Lower lobe of right lung (tissue), 2 donors: Measurements from ENCODE around the gene LGALS14. TPM values are rescaled to one million over a fixed set of nuclear protein-coding genes. Genes with fewer than 3 reads are reported as not detected.
"Not testable (repeated sequence)": the region's sequence is repeated elsewhere in the genome, so short reads cannot be mapped to it uniquely, and the experiment has no call there.

ENCODE experiments used
- ATAC-seq, 2 donors: fragments of 200-7000 bp; cut with Tn5 transposase; one replicate each; pipeline ENCODE4 v1.9.1; 2020 to 2022; ENCODE audit warnings: mild to moderate bottlenecking in 2 of 2, moderate library complexity in 2 of 2
- DNase-seq: peaks from one replicate; pipeline ENCODE4 v3.0.0-alpha.2; 2020
- H3K27ac ChIP-seq: fragments of 200-600 bp; one replicate; pipeline ENCODE4 v1.8.0; 2022
- H3K27me3 ChIP-seq: fragments of 200-600 bp; one replicate; pipeline ENCODE4 v1.8.0; 2022; ENCODE audit warnings: low read depth
- H3K36me3 ChIP-seq: fragments of 200-600 bp; one replicate; pipeline ENCODE4 v1.8.0; 2022; ENCODE audit warnings: mild to moderate bottlenecking
- H3K4me1 ChIP-seq: fragments of 200-600 bp; one replicate; pipeline ENCODE4 v1.8.0; 2022
- H3K4me3 ChIP-seq: fragments of 200-600 bp; one replicate; pipeline ENCODE4 v1.8.0; 2022; ENCODE audit warnings: mild to moderate bottlenecking
- H3K9me3 ChIP-seq: fragments of 200-600 bp; one replicate; pipeline ENCODE4 v1.8.0; 2022
- intact Hi-C: fragments of 100-400 bp; cut with DNase I; formaldehyde crosslinking; loops from one replicate; pipeline ENCODE4 v1.11.0; 2022
- total RNA-seq: library from RNA; stranded (reverse); fragmentation: NEBNext Ultra II Directional; extraction: Animal tissue kit (Norgen Biotek cat#: 25700); gene quantifications from one replicate; pipeline ENCODE4 v1.2.1, GENCODE V29; 2021
- TF ChIP-seq, protein P1 (sequence below): fragments of 200-600 bp; IDR thresholded peaks from one replicate; pipeline ENCODE4 v1.8.0; 2022; ENCODE audit warnings: antibody characterized with exemption, mild to moderate bottlenecking
- donor health status: DM: no; HTN: yes; CAD: no; lungs with severe emphysema.

Gene LGALS14
- total RNA-seq, 1 donor from 2014 or later = not detected

DNA sequence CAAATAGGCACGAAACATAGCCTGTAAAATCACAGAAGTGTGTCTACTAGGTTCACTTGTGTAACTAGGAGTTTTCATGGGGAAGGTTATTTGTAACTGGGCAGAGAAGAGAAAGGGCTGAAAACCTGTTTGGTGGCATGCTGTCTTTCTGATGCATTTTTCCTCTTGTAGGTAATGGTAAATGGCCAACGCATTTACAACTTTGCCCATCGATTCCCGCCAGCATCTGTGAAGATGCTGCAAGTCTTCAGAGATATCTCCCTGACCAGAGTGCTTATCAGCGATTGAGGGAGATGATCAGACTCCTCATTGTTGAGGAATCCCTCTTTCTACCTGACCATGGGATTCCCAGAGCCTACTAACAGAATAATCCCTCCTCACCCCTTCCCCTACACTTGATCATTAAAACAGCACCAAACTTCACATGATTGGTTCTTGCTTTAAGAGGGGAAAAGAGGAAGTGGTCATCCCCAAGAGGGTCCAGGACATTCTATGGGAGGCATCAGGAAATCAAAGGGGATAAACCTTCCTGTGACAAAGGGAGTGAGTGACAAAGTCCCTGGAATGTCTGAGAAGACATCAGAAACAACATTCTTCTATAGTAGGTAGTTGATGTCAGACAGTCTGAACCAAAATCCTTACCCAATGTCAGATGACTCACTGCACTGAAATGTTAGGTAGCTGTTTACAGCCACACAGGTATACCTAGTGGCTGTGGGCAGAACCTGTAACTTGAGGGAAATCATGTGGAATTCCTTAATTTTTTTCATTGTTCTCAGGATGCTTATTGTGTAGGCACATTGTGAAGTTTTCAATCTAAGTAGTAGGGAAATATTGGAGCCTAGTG is 5.0 kb downstream of the LGALS14 start:
- no peaks in the 10 kb centered on the region for H3K9me3 ChIP-seq
- no peak overlapping the region for H3K27ac ChIP-seq
- no peaks in the 10 kb centered on the region for H3K27me3 ChIP-seq
- TF ChIP-seq, protein P1, sequence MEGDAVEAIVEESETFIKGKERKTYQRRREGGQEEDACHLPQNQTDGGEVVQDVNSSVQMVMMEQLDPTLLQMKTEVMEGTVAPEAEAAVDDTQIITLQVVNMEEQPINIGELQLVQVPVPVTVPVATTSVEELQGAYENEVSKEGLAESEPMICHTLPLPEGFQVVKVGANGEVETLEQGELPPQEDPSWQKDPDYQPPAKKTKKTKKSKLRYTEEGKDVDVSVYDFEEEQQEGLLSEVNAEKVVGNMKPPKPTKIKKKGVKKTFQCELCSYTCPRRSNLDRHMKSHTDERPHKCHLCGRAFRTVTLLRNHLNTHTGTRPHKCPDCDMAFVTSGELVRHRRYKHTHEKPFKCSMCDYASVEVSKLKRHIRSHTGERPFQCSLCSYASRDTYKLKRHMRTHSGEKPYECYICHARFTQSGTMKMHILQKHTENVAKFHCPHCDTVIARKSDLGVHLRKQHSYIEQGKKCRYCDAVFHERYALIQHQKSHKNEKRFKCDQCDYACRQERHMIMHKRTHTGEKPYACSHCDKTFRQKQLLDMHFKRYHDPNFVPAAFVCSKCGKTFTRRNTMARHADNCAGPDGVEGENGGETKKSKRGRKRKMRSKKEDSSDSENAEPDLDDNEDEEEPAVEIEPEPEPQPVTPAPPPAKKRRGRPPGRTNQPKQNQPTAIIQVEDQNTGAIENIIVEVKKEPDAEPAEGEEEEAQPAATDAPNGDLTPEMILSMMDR = no peak
- no peaks in the 10 kb centered on the region for H3K4me1 ChIP-seq
- intact Hi-C loops = no loop called here
- H3K4me3 ChIP-seq = no peak overlapping the region
- ATAC-seq = no peak
- no peak for DNase-seq
- no peaks in the 10 kb centered on the region for H3K36me3 ChIP-seq

DNA sequence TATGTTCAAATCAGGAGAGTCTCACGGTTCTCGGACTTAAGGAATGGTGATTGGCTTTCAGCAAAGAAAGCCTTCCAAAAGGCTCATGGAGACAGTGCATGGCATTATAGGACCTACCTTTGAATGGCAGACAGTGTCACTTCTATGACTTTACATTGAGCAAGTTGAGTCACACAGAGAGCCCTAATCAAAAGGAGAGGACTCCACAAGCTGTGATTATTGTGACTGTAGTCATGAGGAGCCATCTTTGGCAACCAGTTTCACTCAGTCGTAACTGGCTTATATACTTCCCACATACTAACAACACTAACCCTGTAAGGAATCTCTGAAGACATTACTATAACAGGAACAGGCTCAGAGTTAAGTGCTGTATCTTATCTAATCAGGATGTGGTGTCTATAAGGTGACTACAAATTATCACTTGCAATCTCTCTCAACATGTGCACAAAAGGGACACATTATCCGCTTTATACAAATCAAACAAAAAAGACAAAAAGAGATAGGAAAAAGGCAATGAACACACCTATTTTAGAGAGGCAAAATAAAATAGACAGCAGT is 6.1 kb downstream of the LGALS14 start:
- no peak for DNase-seq
- intact Hi-C loops = no loop called here
- no peaks in the 10 kb centered on the region for H3K27me3 ChIP-seq
- no peaks in the 10 kb centered on the region for H3K36me3 ChIP-seq
- TF ChIP-seq, protein P1 = no peak
- H3K4me1 ChIP-seq = no peaks in the 10 kb centered on the region
- H3K4me3 ChIP-seq = no peak overlapping the region
- no peaks in the 10 kb centered on the region for H3K9me3 ChIP-seq
- no peak overlapping the region for H3K27ac ChIP-seq
- no peak for ATAC-seq

DNA sequence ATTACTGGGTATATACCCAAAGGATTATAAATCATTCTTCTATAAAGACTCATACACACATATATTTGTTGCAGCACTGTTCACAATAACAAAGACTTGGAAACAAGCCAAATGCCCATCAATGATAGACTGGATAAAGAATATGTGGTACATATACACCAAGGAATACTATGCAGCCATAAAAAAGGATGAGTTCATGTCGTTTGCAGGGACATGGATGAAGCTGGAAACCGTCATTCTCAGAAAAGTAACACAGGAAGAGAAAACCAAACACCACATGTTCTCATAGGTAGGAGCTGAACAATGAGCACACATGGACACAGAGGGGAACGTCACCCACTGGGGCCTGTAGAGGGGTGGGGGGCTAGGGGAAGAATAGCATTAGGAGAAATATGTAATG is 15.9 kb downstream of the LGALS14 start:
- H3K27ac ChIP-seq, H3K4me1 ChIP-seq, DNase-seq, intact Hi-C loops, ATAC-seq, H3K36me3 ChIP-seq, H3K4me3 ChIP-seq, H3K9me3 ChIP-seq: not testable (repeated sequence)
- H3K27me3 ChIP-seq = peaks cover 20% of the 10 kb centered on the region

DNA sequence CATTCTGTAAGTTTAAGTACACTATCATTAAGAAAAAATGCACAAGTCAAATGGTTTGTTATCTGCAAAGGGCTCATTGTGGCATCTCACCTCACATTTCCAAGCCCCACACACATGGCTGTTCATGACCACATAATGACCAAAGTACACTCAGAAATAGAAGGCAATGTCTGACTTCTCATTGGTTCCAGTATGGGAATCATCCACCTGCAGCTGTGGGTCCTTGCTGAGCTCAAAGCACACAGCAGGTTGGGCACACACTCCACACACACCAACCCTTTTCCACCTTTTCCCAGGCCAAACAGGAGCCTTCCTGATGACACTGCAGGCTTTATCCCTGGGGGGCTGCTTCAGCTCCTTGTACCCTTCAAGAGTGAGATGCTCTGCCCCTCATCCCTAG is 21.7 kb downstream of the LGALS14 start:
- DNase-seq (no peak), ATAC-seq (no peak)
- no peaks in the 10 kb centered on the region for H3K36me3 ChIP-seq
- no peak overlapping the region for H3K4me3 ChIP-seq
- H3K4me1 ChIP-seq = no peaks in the 10 kb centered on the region
- H3K27ac ChIP-seq = no peak overlapping the region
- H3K27me3 ChIP-seq = peaks cover 3% of the 10 kb centered on the region
- TF ChIP-seq, protein P1 = no peak
- intact Hi-C loops = no loop called here
- no peaks in the 10 kb centered on the region for H3K9me3 ChIP-seq

DNA sequence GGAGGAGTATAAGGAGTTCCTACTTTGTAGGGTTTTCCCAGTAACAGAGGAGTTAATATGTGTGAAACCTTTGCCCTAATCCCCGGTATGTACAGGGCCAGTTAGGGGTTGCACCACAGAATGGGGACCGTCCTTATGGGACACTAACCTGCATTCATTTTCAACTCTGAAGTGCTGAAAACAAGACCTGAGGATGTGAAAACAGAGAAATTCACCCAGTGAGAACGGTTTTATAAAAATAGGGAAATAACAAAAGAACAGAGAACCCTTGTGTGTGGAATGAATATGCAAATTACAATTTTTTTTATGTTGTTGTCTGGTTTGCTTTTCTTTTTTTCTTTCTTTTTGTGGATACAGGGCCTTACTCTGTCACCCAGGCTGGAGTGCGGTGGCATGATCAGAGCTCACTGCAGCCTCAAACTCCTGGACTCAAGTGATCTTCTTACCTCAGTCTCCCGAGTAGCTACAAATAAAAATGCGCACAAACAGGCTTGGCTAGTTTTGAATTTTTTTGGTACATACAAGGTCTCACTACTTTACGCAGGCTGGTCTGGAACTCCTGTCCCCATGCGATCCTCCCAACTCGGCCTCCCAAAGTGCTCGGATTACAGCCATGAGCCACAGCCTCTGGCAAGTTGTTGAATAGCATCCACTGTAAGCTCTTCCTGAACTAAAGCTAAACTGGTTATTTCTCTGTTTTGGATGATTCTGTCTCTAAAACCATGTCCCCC is 23.0 kb downstream of the LGALS14 start:
- Histone ChIP-seq H3K4me1 (no peaks in the 10 kb centered on the region), H3K36me3 (no peaks in the 10 kb centered on the region), H3K27ac (no peak overlapping the region), H3K27me3 (peaks cover 3% of the 10 kb centered on the region), H3K9me3 (no peaks in the 10 kb centered on the region), H3K4me3 (no peak overlapping the region)
- intact Hi-C loops = no loop called here
- TF ChIP-seq, protein P1 = no peak
- no peak for DNase-seq
- ATAC-seq = no peak

DNA sequence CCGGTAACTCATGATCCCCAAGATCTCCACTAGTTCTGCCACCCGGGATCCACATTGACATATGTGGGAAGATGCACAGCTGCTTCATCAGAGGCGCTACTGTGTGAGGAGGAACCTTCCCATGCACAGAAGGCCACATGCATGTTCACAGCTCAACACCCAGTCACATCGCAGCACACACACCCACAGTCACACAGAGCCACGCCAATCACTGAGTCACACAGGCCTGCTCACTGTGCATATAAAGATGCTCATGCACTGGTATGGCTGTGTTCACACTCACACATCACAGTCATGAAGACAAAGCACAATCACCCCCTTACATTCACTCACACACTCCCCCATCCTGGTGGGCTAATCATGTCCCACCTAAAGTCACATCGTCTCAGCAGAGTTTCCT is 23.8 kb downstream of the LGALS14 start:
- no peak for DNase-seq
- Histone ChIP-seq H3K27me3 (no peaks in the 10 kb centered on the region), H3K4me3 (no peak overlapping the region), H3K4me1 (no peaks in the 10 kb centered on the region), H3K27ac (no peak overlapping the region), H3K9me3 (no peaks in the 10 kb centered on the region), H3K36me3 (no peaks in the 10 kb centered on the region)
- TF ChIP-seq, protein P1 = no peak
- intact Hi-C loops = no loop called here
- no peak for ATAC-seq
